Muscle layer of duodenum (tissue), 2 donors: ENCODE data around the gene MEGF8.
A peak's percentile ranks its signal among the peaks of the same experiment; 100 is the strongest.

Experiments
- H3K27ac ChIP-seq: one replicate; pipeline ENCODE4 v1.7.0; 2013; ENCODE audit warnings: mild to moderate bottlenecking, low read length
- H3K27me3 ChIP-seq: one replicate; pipeline ENCODE4 v1.7.0; 2013; ENCODE audit warnings: low read depth, mild to moderate bottlenecking, control low read depth, low read length
- H3K36me3 ChIP-seq, 2 donors: one replicate each; pipeline ENCODE4 v1.7.0; 2013; ENCODE audit warnings: low read length in 2 of 2, control low read depth in 1 of 2, mild to moderate bottlenecking in 1 of 2; ENCODE audit not compliant: insufficient read depth in 2 of 2, control insufficient read depth in 1 of 2
- H3K4me1 ChIP-seq, 2 donors: one replicate each; pipeline ENCODE4 v1.7.0; 2013; ENCODE audit warnings: low read length in 2 of 2, mild to moderate bottlenecking in 2 of 2, control low read depth in 1 of 2, moderate library complexity in 1 of 2; ENCODE audit not compliant: insufficient read depth in 2 of 2, control insufficient read depth in 1 of 2
- H3K4me3 ChIP-seq, 2 donors: one replicate each; pipeline ENCODE4 v1.7.0; 2013; ENCODE audit warnings: low read length in 2 of 2, low read depth in 1 of 2, mild to moderate bottlenecking in 1 of 2
- H3K9me3 ChIP-seq, 2 donors: one replicate each; pipeline ENCODE4 v1.7.0; 2013; ENCODE audit warnings: low read length in 2 of 2, control low read depth in 1 of 2, mild to moderate bottlenecking in 1 of 2; ENCODE audit not compliant: control insufficient read depth in 1 of 2
- donor health status: healthy.

Gene MEGF8

GRCh38 chr19:42311657-42312056, 13.8 kb upstream of the MEGF8 start:
- Histone ChIP-seq H3K27ac (no peak overlapping the region), H3K27me3 (peaks cover 14% of the 10 kb centered on the region), H3K4me1 (peaks cover 0 to 19% of the 10 kb centered on the region in 2 donors), H3K4me3 (no peak overlapping the region), H3K9me3 (no peaks in the 10 kb centered on the region), H3K36me3 (no peaks in the 10 kb centered on the region)

GRCh38 chr19:42312370-42312769, 13.1 kb upstream of the MEGF8 start:
- peaks cover 14% of the 10 kb centered on the region for H3K27me3 ChIP-seq
- no peaks in the 10 kb centered on the region for H3K9me3 ChIP-seq
- H3K36me3 ChIP-seq = no peaks in the 10 kb centered on the region
- H3K4me1 ChIP-seq = peaks cover 0 to 19% of the 10 kb centered on the region in 2 donors
- no peak overlapping the region for H3K4me3 ChIP-seq
- H3K27ac ChIP-seq = no peak overlapping the region

GRCh38 chr19:42313096-42313839, 12.2 kb upstream of the MEGF8 start, which contains the start of gene TMEM145:
Gene TMEM145, plus strand, starts transcription at chr19:42313309. Its CDS starts 68 bp downstream, at chr19:42313377.
- H3K27ac ChIP-seq = no peak within 1 kb of the TSS

GRCh38 chr19:42313840-42314755, 11.3 kb upstream of the MEGF8 start:
- Histone ChIP-seq H3K9me3 (no peaks in the 10 kb centered on the region), H3K27ac (no peak overlapping the region), H3K4me3 (peak overlapping the region in 1 of 2 donors; percentile 71), H3K4me1 (peaks cover 0 to 19% of the 10 kb centered on the region in 2 donors), H3K27me3 (peaks cover 14% of the 10 kb centered on the region), H3K36me3 (no peaks in the 10 kb centered on the region)

More at GRCh38 chr19:42313096-42313839, 12.2 kb upstream of the MEGF8 start, which contains the start of gene TMEM145:
- no peaks in the 10 kb centered on the region for H3K36me3 ChIP-seq
- peaks cover 0 to 19% of the 10 kb centered on the region in 2 donors for H3K4me1 ChIP-seq
- peak within 1 kb of the TSS in 1 of 2 donors; percentile 71 for H3K4me3 ChIP-seq
- no peaks in the 10 kb centered on the region for H3K9me3 ChIP-seq
- H3K27me3 ChIP-seq = peaks cover 14% of the 10 kb centered on the region

- no peaks in the 10 kb centered on the region for H3K36me3 ChIP-seq
- peaks cover 14% of the 10 kb centered on the region for H3K27me3 ChIP-seq
- no peaks in the 10 kb centered on the region for H3K9me3 ChIP-seq
- H3K27ac ChIP-seq = no peak overlapping the region
- peaks cover 0 to 19% of the 10 kb centered on the region in 2 donors for H3K4me1 ChIP-seq
- no peak overlapping the region for H3K4me3 ChIP-seq
These were observed 10.4 kb upstream of the MEGF8 start for GRCh38 chr19:42315024-42315423.

GRCh38 chr19:42316223-42317211, 8.9 kb upstream of the MEGF8 start:
- Histone ChIP-seq H3K27ac (no peak overlapping the region), H3K27me3 (peaks cover 11% of the 10 kb centered on the region), H3K36me3 (no peaks in the 10 kb centered on the region), H3K4me1 (peaks cover 0 to 19% of the 10 kb centered on the region in 2 donors), H3K9me3 (no peaks in the 10 kb centered on the region), H3K4me3 (no peak overlapping the region)

- Histone ChIP-seq H3K36me3 (no peaks in the 10 kb centered on the region), H3K27ac (no peak overlapping the region), H3K27me3 (peaks cover 6% of the 10 kb centered on the region), H3K4me1 (peaks cover 0 to 14% of the 10 kb centered on the region in 2 donors), H3K9me3 (no peaks in the 10 kb centered on the region), H3K4me3 (no peak overlapping the region)
These were observed 7.9 kb upstream of the MEGF8 start for GRCh38 chr19:42317535-42317934.

- Histone ChIP-seq H3K9me3 (no peaks in the 10 kb centered on the region), H3K36me3 (no peaks in the 10 kb centered on the region), H3K27me3 (peaks cover 12% of the 10 kb centered on the region), H3K4me1 (peaks cover 0 to 28% of the 10 kb centered on the region in 2 donors), H3K27ac (no peak overlapping the region), H3K4me3 (no peak overlapping the region)
These were observed 3.1 kb upstream of the MEGF8 start for GRCh38 chr19:42322305-42322704.

GRCh38 chr19:42323473-42323851, 2.0 kb upstream of the MEGF8 start:
- H3K4me1 ChIP-seq = peaks cover 0 to 32% of the 10 kb centered on the region in 2 donors
- no peaks in the 10 kb centered on the region for H3K9me3 ChIP-seq
- H3K36me3 ChIP-seq = no peaks in the 10 kb centered on the region
- no peak overlapping the region for H3K27ac ChIP-seq
- H3K4me3 ChIP-seq = no peak overlapping the region
- H3K27me3 ChIP-seq = peaks cover 12% of the 10 kb centered on the region

GRCh38 chr19:42323852-42324654, 1.4 kb upstream of the MEGF8 start:
- peaks cover 0 to 32% of the 10 kb centered on the region in 2 donors for H3K4me1 ChIP-seq
- H3K4me3 ChIP-seq = peak overlapping the region in 1 of 2 donors; percentile 98
- H3K9me3 ChIP-seq = no peaks in the 10 kb centered on the region
- H3K36me3 ChIP-seq = no peaks in the 10 kb centered on the region
- no peak overlapping the region for H3K27ac ChIP-seq
- peaks cover 12% of the 10 kb centered on the region for H3K27me3 ChIP-seq
